HepG2 (cell line): Measurements from ENCODE around the gene ARHGAP26.

ENCODE experiments used
- CTCF ChIP-seq: sonication (generic); formaldehyde crosslinking; IDR thresholded peaks from 2 replicates; pipeline ENCODE4 v1.5.0; 2020; ENCODE audit warnings: mild to moderate bottlenecking, missing genetic modification reagents, moderate library complexity
- DR1 ChIP-seq: sonication (generic); formaldehyde crosslinking; IDR thresholded peaks from 2 replicates; pipeline ENCODE4 v1.8.0; 2021; ENCODE audit warnings: mild to moderate bottlenecking, missing genetic modification reagents, inconsistent platforms
- KLF16 ChIP-seq, 2 experiments: sonication (generic) in 1 of 2; formaldehyde crosslinking in 1 of 2; IDR thresholded peaks; 2 replicates each; pipeline versions ENCODE4 v1.6.1 to v1.8.0; 2016 to 2023; ENCODE audit warnings: missing genetic modification reagents in 2 of 2, missing compliant biosample characterization in 1 of 2
- MAFK ChIP-seq, 2 experiments: IDR thresholded peaks in 1 of 2; conservative IDR thresholded peaks in 1 of 2; 2 replicates each; pipeline ENCODE4 v1.6.1; 2011; ENCODE audit warnings: improper control_type of control experiment in 2 of 2, low read length in 2 of 2
- SMAD1 ChIP-seq: sonication (generic); formaldehyde crosslinking; IDR thresholded peaks from 2 replicates; pipeline ENCODE4 v1.4.0; 2020; ENCODE audit warnings: missing genetic modification reagents, low read depth, mild to moderate bottlenecking, borderline replicate concordance
- SYNCRIP ChIP-seq: fragments of 200-400 bp; formaldehyde crosslinking; IDR thresholded peaks from 2 replicates; pipeline ENCODE4 v1.6.1; 2018; ENCODE audit warnings: mild to moderate bottlenecking, low read depth, low read length; ENCODE audit not compliant: insufficient read depth
- ZFP37 ChIP-seq: sonication (generic); formaldehyde crosslinking; IDR thresholded peaks from 2 replicates; pipeline ENCODE4 v1.4.0; 2020; ENCODE audit warnings: missing genetic modification reagents, borderline replicate concordance
- ZSCAN9 ChIP-seq: IDR thresholded peaks from 2 replicates; pipeline ENCODE4 v1.6.1; 2016; ENCODE audit warnings: borderline replicate concordance
- TF ChIP-seq, protein P1 (sequence below): fragments of 450-650 bp; IDR thresholded peaks from 2 replicates; pipeline ENCODE4 v1.6.1; 2016
- TF ChIP-seq, protein P2 (sequence below): IDR thresholded peaks from 2 replicates; pipeline ENCODE4 v1.6.1; 2016; ENCODE audit warnings: low read depth, control low read depth

DNA sequence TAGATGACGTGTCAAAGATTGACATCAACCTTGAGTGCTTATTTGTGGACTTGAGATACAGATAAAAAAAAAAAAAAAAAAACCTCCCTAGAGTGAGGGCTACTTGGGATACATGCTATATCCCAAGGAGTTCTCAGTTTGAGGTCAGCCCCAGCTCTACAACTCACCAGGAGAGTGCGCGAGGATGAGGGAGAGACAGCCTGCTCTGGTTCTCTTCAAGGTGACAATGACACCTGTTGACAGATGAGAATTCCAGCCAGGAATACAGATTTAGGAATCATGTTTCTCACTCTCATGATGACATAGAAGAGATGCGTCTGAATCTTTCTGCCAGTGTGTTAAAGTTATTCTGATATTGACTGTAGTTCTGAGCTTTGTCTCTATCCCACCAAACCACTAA is 24.9 kb upstream of the ARHGAP26 start:
- TF ChIP-seq SYNCRIP (no peak), KLF16 (CRISPR knock-in tag; IDR thresholded peaks at IDR 0.05) (no peak), MAFK (conservative IDR thresholded peaks at IDR 0.05 in 1 of 2, IDR thresholded peaks at IDR 0.05 in 1 of 2; ENCODE audit: low read length in 2 of 2) (no peak), SMAD1 (CRISPR knock-in tag) (no peak), DR1 (no peak), ZFP37 (CRISPR knock-in tag) (no peak), ZSCAN9 (CRISPR knock-in tag) (no peak), CTCF (CRISPR knock-in tag) (no peak)
- TF ChIP-seq, protein P1, sequence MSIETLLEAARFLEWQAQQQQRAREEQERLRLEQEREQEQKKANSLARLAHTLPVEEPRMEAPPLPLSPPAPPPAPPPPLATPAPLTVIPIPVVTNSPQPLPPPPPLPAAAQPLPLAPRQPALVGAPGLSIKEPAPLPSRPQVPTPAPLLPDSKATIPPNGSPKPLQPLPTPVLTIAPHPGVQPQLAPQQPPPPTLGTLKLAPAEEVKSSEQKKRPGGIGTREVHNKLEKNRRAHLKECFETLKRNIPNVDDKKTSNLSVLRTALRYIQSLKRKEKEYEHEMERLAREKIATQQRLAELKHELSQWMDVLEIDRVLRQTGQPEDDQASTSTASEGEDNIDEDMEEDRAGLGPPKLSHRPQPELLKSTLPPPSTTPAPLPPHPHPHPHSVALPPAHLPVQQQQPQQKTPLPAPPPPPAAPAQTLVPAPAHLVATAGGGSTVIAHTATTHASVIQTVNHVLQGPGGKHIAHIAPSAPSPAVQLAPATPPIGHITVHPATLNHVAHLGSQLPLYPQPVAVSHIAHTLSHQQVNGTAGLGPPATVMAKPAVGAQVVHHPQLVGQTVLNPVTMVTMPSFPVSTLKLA = no peak
- TF ChIP-seq, protein P2, sequence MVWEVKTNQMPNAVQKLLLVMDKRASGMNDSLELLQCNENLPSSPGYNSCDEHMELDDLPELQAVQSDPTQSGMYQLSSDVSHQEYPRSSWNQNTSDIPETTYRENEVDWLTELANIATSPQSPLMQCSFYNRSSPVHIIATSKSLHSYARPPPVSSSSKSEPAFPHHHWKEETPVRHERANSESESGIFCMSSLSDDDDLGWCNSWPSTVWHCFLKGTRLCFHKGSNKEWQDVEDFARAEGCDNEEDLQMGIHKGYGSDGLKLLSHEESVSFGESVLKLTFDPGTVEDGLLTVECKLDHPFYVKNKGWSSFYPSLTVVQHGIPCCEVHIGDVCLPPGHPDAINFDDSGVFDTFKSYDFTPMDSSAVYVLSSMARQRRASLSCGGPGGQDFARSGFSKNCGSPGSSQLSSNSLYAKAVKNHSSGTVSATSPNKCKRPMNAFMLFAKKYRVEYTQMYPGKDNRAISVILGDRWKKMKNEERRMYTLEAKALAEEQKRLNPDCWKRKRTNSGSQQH (CRISPR knock-in tag) = no peak
